HG02610 (cell line): Measurements from ENCODE around the gene ANGPTL1.
"Not testable (repeated sequence)": the region's sequence is repeated elsewhere in the genome, so short reads cannot be mapped to it uniquely, and the experiment has no call there.

Experiments
- ATAC-seq: cut with Tn5 transposase; IDR thresholded peaks from one replicate; pipeline ENCODE4 v1.9.1; 2021; ENCODE audit warnings: mild to moderate bottlenecking, moderate library complexity; ENCODE audit not compliant: unreplicated experiment

ANGPTL1 gene

GRCh38 chr1:178868706-178869105 is 2.2 kb downstream of the ANGPTL1 start:
- no peak for ATAC-seq

GRCh38 chr1:178867670-178868069 is 3.2 kb downstream of the ANGPTL1 start:
- ATAC-seq = no peak

- no peak for ATAC-seq
Observed at GRCh38 chr1:178864326-178864725, 6.6 kb downstream of the ANGPTL1 start.

DNA sequence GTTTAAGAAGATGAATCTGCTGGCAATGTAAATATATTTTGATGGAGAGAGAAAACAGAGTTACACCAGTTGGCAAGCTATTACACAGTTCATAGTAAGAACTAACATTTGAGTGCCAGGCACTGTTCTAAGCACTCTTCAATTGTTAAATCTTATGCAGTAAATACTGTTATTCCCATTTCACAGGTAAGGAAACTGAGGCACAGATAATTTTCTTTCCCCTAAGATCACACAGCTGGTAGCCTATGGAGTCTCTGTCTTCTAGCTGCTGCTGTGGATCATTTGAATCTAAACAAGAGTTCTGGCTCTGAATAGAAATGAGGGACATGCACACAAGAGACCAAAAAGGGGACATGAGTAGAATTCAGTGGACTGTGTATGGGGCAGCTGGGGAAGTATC is 8.0 kb downstream of the ANGPTL1 start:
- no peak for ATAC-seq

GRCh38 chr1:178862416-178862815 is 8.5 kb downstream of the ANGPTL1 start:
- ATAC-seq = no peak

GRCh38 chr1:178857126-178857525 is 13.8 kb downstream of the ANGPTL1 start:
- ATAC-seq = no peak

DNA sequence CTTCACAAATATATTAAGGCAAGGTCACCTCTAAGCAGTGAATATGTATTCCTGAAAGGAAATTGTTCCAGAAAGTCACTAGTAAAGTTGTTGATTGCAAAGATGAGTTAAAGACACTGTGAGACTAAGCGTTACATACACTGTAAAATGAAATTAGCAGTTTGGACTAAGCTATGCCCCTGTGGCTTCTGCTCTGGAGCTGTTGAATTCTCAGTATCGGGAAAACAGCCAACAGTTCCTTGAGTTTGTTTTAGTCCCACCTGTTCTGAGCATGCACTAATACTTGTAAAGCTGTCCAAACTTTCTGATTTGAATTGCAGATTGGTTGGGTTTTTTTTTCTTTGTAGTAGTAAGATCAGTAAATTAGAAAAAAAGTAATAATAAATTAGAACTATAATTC is 21.0 kb downstream of the ANGPTL1 start:
- ATAC-seq = no peak

- not testable (repeated sequence) for ATAC-seq
Observed at GRCh38 chr1:178847919-178848318, 23.0 kb downstream of the ANGPTL1 start.

DNA sequence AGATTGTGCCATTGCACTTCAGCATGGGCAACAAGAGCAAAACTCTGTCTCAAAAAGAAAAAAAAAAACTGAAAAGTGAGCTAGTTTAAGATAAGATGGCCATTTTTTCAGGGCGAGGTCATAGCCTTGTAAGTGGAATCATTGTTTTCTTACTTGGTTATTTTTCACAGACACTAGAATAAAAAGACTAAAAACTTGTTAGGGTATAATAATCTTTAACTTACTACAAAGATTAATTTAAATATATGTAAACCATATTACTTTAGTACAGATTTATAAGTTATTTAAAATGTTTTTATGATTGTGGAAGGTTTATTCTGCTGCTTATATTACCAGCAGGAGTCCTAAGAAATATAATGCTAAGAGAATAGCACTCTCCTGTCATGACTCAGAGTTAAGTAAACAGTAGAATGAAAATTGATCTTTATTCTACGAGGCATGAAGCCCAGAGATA is 23.5 kb downstream of the ANGPTL1 start:
- no peak for ATAC-seq

- no peak for ATAC-seq
Observed at GRCh38 chr1:178846306-178846705, 24.6 kb downstream of the ANGPTL1 start.

DNA sequence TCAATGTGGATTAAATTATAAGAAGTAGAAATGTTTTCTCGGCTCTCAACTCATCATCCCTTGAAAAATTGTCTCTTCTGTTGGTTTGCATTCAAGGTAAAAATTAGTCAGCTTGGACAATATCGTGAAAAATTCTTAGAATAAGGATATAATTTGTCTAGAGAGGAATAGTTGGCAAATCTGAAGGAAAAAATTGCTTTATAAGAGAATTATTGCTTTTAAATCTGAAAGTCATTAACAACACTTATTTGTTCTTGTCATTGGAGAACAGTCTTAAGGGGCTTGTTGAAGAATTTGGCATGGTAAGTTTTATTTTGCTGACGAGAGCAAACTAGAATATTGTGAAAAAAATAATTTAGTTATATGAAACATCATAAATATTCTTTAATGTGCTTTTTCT is 26.4 kb downstream of the ANGPTL1 start:
- ATAC-seq = no peak

DNA sequence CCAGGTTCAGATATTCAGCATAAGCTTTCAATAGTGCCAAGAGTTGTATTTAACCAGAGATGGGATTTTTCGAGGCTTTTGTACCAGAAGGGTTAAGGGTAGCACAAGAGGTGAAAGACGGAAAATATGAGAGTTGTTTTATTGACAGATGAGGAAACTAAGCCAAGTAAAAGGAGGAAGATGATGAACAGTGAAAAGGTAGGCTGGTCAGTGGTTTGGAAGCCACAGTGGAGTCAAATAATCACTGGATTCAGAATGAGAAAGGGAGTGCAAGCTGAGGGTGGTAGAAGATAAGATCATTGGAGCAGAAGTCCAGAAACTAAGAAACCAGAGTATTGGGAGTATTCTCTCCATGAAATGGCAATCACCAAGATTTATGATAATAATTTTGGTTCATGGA is 45.7 kb downstream of the ANGPTL1 start:
- ATAC-seq = no peak

DNA sequence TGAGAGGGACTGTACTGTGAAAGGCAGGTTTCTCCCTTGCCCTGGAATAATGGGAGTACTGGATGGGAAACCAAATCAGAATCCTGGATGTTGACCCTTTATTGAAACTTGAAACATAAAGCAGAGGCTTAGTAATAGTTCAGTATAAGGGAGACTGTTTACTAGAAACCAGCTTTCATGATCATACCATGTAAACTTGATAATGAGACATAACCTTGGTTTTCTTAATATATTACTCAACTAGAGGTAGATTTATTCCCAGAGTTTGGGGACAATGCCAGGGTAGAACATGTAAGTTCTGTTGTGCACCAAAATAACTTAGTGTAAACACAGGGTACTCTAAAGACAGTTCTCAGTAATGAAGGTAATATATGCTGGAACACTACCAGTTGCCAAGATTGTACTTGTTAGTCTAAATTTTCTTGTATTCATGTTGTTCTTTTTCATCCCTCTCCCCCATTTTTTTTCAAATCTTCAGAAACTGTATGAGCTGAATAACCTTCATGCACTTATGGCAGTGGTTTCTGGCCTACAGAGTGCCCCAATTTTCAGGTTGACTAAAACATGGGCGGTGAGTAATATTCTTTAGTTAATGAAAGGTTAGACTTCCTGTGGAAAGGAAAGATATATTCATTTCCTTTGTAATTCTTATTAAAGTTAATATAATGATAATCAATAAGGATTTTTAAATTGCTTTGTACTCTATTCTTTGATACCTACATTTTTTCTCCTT is 49.6 kb downstream of the ANGPTL1 start:
- peak; percentile 82 for ATAC-seq

DNA sequence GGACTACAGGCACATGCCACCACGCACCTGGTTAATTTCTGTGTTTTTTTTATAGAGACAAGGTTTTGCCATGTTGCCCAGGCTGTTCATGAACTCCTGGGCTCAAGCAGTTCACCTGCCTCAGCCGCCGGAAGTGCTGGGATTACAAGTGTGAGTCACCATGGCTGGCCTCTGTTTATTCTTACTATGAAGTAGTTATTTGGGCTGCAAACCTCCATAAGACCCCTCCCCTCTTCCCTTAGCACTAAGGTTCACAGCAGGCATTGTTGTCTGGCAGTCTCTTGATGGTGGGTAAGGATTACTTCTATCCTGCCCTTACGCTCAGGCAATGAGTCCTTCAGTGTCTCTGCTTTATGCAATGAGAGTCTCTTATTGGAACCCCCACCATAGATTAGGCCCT is 51.8 kb downstream of the ANGPTL1 start:
- ATAC-seq = no peak

- no peak for ATAC-seq
Observed at GRCh38 chr1:178818416-178818815, 52.5 kb downstream of the ANGPTL1 start.

GRCh38 chr1:178810585-178810984 is 60.3 kb downstream of the ANGPTL1 start:
- no peak for ATAC-seq

DNA sequence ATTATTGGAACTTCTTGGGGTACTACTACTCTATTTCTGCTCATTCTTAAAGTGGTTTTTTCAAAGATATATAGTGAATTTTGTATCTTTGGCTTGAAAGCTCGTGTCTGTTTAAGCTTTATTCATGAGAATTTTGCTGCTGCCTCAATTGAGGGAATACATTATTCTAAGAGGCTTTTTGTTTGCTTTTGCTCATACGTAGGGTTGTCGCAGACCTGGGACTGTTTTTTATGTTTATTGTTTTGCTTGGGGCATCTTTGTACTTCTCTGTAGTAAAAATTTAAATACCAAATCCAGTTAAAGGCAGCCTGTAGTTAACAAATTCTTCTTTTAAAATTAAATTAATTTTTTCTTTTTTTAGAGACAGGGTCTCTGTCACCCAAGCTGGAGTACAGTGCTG is 62.3 kb downstream of the ANGPTL1 start:
- no peak for ATAC-seq

GRCh38 chr1:178806665-178807300 is 64.1 kb downstream of the ANGPTL1 start:
- ATAC-seq = no peak

GRCh38 chr1:178802873-178803272 is 68.0 kb downstream of the ANGPTL1 start:
- ATAC-seq = no peak
